Panc1 (cell line): ENCODE data around the gene CFAP77.

Experiments
- CTCF ChIP-seq: fragments of 450-650 bp; IDR thresholded peaks from 2 replicates; pipeline ENCODE4 v1.5.1; 2017; ENCODE audit warnings: mild to moderate bottlenecking
- POLR2AphosphoS5 ChIP-seq: IDR thresholded peaks from 2 replicates; pipeline ENCODE4 v1.6.1; 2012; ENCODE audit warnings: mild to moderate bottlenecking, low read depth, low read length, moderate library complexity
- SIN3A ChIP-seq: IDR thresholded peaks from 2 replicates; pipeline ENCODE4 v1.6.1; 2012; ENCODE audit warnings: low read depth, mild to moderate bottlenecking, low read length, moderate library complexity, borderline replicate concordance; ENCODE audit not compliant: insufficient read depth
- TCF7L2 ChIP-seq: IDR thresholded peaks from 2 replicates; pipeline ENCODE4 v1.6.1; 2011; ENCODE audit warnings: mild to moderate bottlenecking, low read depth, low read length, inconsistent platforms
- TF ChIP-seq, protein P1 (sequence below), 2 experiments: IDR thresholded peaks; 2 replicates each; pipeline ENCODE4 v1.6.1; 2011 to 2012; ENCODE audit warnings: low read depth in 2 of 2, control low read depth in 1 of 2, low read length in 1 of 2, mild to moderate bottlenecking in 1 of 2, moderate library complexity in 1 of 2; ENCODE audit not compliant: insufficient read depth in 1 of 2

GRCh38 chr9:132575811-132576210 lies 165.8 kb downstream of the CFAP77 start:
- TF ChIP-seq CTCF = no peak
- TF ChIP-seq POLR2AphosphoS5 = no peak
- TF ChIP-seq SIN3A = no peak
- TF ChIP-seq, protein P1, sequence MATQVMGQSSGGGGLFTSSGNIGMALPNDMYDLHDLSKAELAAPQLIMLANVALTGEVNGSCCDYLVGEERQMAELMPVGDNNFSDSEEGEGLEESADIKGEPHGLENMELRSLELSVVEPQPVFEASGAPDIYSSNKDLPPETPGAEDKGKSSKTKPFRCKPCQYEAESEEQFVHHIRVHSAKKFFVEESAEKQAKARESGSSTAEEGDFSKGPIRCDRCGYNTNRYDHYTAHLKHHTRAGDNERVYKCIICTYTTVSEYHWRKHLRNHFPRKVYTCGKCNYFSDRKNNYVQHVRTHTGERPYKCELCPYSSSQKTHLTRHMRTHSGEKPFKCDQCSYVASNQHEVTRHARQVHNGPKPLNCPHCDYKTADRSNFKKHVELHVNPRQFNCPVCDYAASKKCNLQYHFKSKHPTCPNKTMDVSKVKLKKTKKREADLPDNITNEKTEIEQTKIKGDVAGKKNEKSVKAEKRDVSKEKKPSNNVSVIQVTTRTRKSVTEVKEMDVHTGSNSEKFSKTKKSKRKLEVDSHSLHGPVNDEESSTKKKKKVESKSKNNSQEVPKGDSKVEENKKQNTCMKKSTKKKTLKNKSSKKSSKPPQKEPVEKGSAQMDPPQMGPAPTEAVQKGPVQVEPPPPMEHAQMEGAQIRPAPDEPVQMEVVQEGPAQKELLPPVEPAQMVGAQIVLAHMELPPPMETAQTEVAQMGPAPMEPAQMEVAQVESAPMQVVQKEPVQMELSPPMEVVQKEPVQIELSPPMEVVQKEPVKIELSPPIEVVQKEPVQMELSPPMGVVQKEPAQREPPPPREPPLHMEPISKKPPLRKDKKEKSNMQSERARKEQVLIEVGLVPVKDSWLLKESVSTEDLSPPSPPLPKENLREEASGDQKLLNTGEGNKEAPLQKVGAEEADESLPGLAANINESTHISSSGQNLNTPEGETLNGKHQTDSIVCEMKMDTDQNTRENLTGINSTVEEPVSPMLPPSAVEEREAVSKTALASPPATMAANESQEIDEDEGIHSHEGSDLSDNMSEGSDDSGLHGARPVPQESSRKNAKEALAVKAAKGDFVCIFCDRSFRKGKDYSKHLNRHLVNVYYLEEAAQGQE (IDR thresholded peaks at IDR 0.05; ENCODE audit: insufficient read depth in 1 of 2, low read depth in 2 of 2, low read length in 1 of 2) = no peak
- TF ChIP-seq TCF7L2 = no peak
